K562 (cell line): ENCODE measurements around the gene DGLUCY. TPM values are rescaled to one million over a fixed set of nuclear protein-coding genes. Genes with fewer than 3 reads are reported as not detected.

ENCODE experiments used
- ATAC-seq: fragments of 200-7000 bp; cut with Tn5 transposase; 3 replicates; pipeline ENCODE4 v1.9.1; 2020; ENCODE audit warnings: moderate library complexity
- BruUV-seq: library from RNA; stranded (reverse); fragments of 400-500 nt; replicated peaks from 2 replicates; lab custom pipeline; 2021; lab: Mats Ljungman, UMichigan
- CTCF ChIA-PET: fragments of 300-600 bp; formaldehyde crosslinking; extraction: SDS; loops from one replicate; lab custom pipeline; 2021; ENCODE audit warnings: low intra/inter-chr PET ratio; lab: Yijun Ruan, JAX
- POLR2A ChIA-PET: fragments of 300-600, 350-650 bp; sonication (Branson Sonifier 250); formaldehyde crosslinking; extraction: SDS; loops from one replicate; lab custom pipeline; 2021; ENCODE audit warnings: antibody characterized with exemption, inconsistent platforms; lab: Yijun Ruan, JAX
- DNase-seq, 4 experiments: peaks; one replicate each; pipeline versions ENCODE4 v3.0.0 to v3.0.0-alpha.2; 2011 to 2018; ENCODE audit warnings: low spot score in 3 of 4, mixed read lengths in 3 of 4; ENCODE audit errors: extremely low read depth in 1 of 4
- FAIRE-seq: peaks from 2 replicates; lab custom pipeline; 2011; peaks lifted over from hg19 to GRCh38; lab: Jason Lieb, UNC
- H2AFZ ChIP-seq: 2 replicates; pipeline ENCODE4 v1.6.0; 2011; ENCODE audit warnings: low read depth, low read length, control low read depth, inconsistent platforms
- H3K27ac ChIP-seq: fragments of 200-600 bp; 3 replicates; pipeline ENCODE4 v1.8.0; 2011; ENCODE audit warnings: low read depth, mild to moderate bottlenecking, control low read depth, inconsistent platforms, low read length, moderate library complexity, mixed read lengths; ENCODE audit errors: extremely low read depth
- H3K27me3 ChIP-seq, 2 experiments: fragments of 300-600 bp in 1 of 2; 2 replicates in 1 of 2; 3 replicates in 1 of 2; pipeline versions ENCODE4 v1.6.0 to v1.8.0; 2011; ENCODE audit warnings: inconsistent platforms in 2 of 2, low read length in 2 of 2, mild to moderate bottlenecking in 1 of 2, mixed read lengths in 1 of 2, moderate library complexity in 1 of 2; ENCODE audit not compliant: control insufficient read depth in 2 of 2, insufficient read depth in 2 of 2
- H3K36me3 ChIP-seq: fragments of 300-600 bp; 3 replicates; pipeline ENCODE4 v1.8.0; 2011; ENCODE audit warnings: mild to moderate bottlenecking, low read length, inconsistent platforms; ENCODE audit not compliant: control insufficient read depth, insufficient read depth
- H3K4me1 ChIP-seq, 2 experiments: fragments of 200-600 bp in 1 of 2; replicated peaks in 1 of 2; 2 replicates in 1 of 2; 3 replicates in 1 of 2; pipeline versions ENCODE4 v1.5.1 to v1.8.0; 2011; ENCODE audit warnings: inconsistent platforms in 2 of 2, low read length in 2 of 2, mild to moderate bottlenecking in 1 of 2, mixed read lengths in 1 of 2, moderate library complexity in 1 of 2; ENCODE audit not compliant: control insufficient read depth in 2 of 2, insufficient read depth in 2 of 2
- H3K4me2 ChIP-seq: 2 replicates; pipeline ENCODE4 v1.6.1; 2011; ENCODE audit warnings: low read length, control low read depth, inconsistent platforms, mixed read lengths; ENCODE audit not compliant: insufficient read depth
- H3K4me3 ChIP-seq: fragments of 200-600 bp; sonication (generic), shearing (Covaris generic); 2 replicates; pipeline ENCODE4 v1.5.1; 2016; ENCODE audit warnings: control low read depth, inconsistent platforms
- H3K79me2 ChIP-seq: fragments of 200-600 bp; 3 replicates; pipeline ENCODE4 v1.8.0; 2011; ENCODE audit warnings: low read length, inconsistent platforms; ENCODE audit not compliant: control insufficient read depth, insufficient read depth
- H3K9ac ChIP-seq, 2 experiments: 2 replicates each; pipeline versions ENCODE4 v1.6.0 to v1.6.1; 2011; ENCODE audit warnings: low read depth in 2 of 2, low read length in 2 of 2, control low read depth in 1 of 2, inconsistent platforms in 1 of 2, mild to moderate bottlenecking in 1 of 2, mixed read lengths in 1 of 2; ENCODE audit not compliant: insufficient read depth in 1 of 2
- H3K9me1 ChIP-seq: one replicate; pipeline ENCODE4 v1.6.0; 2011; ENCODE audit warnings: inconsistent platforms, mild to moderate bottlenecking, low read length, moderate library complexity; ENCODE audit not compliant: control insufficient read depth, insufficient read depth
- H3K9me3 ChIP-seq: replicated peaks from 2 replicates; pipeline ENCODE4 v1.5.1; 2011; ENCODE audit warnings: low read depth, low read length, inconsistent platforms; ENCODE audit not compliant: control insufficient read depth, insufficient read depth
- H4K20me1 ChIP-seq: replicated peaks from 2 replicates; pipeline ENCODE4 v1.6.1; 2011; ENCODE audit warnings: low read length, inconsistent platforms, mixed read lengths; ENCODE audit not compliant: control insufficient read depth, insufficient read depth
- POLR2AphosphoS5 ChIP-seq: IDR thresholded peaks from 2 replicates; pipeline ENCODE4 v1.6.1; 2011; ENCODE audit warnings: mild to moderate bottlenecking, low read depth, low read length, moderate library complexity; ENCODE audit not compliant: control insufficient read depth, insufficient read depth
- PTBP1 ChIP-seq: fragments of 200-400 bp; formaldehyde crosslinking; IDR thresholded peaks from 2 replicates; pipeline ENCODE4 v1.6.1; 2017; ENCODE audit warnings: low read depth, low read length
- RBM25 ChIP-seq: fragments of 200-400 bp; formaldehyde crosslinking; IDR thresholded peaks from 2 replicates; pipeline ENCODE4 v1.6.1; 2018; ENCODE audit warnings: low read length, low read depth, moderate library complexity; ENCODE audit not compliant: severe bottlenecking
- ZNF121 ChIP-seq: sonication (generic); formaldehyde crosslinking; conservative IDR thresholded peaks from 2 replicates; pipeline ENCODE4 v1.8.0; 2022; ENCODE audit warnings: missing genetic modification reagents
- ZNF75A ChIP-seq: fragments of 450-650 bp; formaldehyde crosslinking; IDR thresholded peaks from 2 replicates; pipeline ENCODE4 v1.4.0; 2020; ENCODE audit warnings: mild to moderate bottlenecking
- WGBS: fragments of 100-300 bp; shearing (Covaris generic); methylation state at CpG from one replicate; pipeline ENCODE4 v1.1.6; 2016; ENCODE audit warnings: low coverage, mixed read lengths; ENCODE audit not compliant: insufficient coverage; ENCODE audit errors: missing lambda C conversion rate; 5-methylcytosine and 5-hydroxymethylcytosine counted together
- in situ Hi-C: fragments of 300-500 bp; cut with MboI; formaldehyde crosslinking; loops from 4 replicates; pipeline ENCODE4 v1.15.0; 2018; ENCODE audit warnings: inconsistent platforms, mixed read lengths
- intact Hi-C: fragments of 100-400 bp; cut with micrococcal nuclease; formaldehyde crosslinking; loops from 2 replicates; pipeline ENCODE4 v1.14.2; 2022
- polyA plus RNA-seq, 8 experiments: library from polyadenylated mRNA; depleted of rRNA in 4 of 8; stranded (reverse) in 5 of 8; unstranded in 3 of 8; fragments of >200 nt; fragmentation: Nextera tagmentation in 2 of 8; fragmentation: Illumina TruSeq in 1 of 8; extraction: Ambion mirVana in 2 of 8; extraction: Trizol in 1 of 8; gene quantifications; 2 replicates each; pipeline versions ENCODE4 v1.2.1 to v1.2.3, GENCODE V29; 2011 to 2014; ENCODE audit warnings: inconsistent platforms in 1 of 8, missing spikeins in 1 of 8
- total RNA-seq, 7 experiments: library from RNA; depleted of rRNA in 6 of 7; stranded (reverse); fragments of >200 nt in 6 of 7; fragmentation: Illumina TruSeq in 2 of 7; extraction: Trizol in 2 of 7; gene quantifications; 2 replicates each; pipeline versions ENCODE4 v1.2.1 to v1.2.3, GENCODE V29; 2011 to 2021; ENCODE audit warnings: low replicate concordance in 1 of 7
- TF ChIP-seq, protein P1 (sequence below): fragments of 450-650 bp; IDR thresholded peaks from 2 replicates; pipeline ENCODE4 v1.6.1; 2016; ENCODE audit warnings: low read depth, mild to moderate bottlenecking, moderate library complexity
- TF ChIP-seq, protein P2 (sequence below): fragments of 250-450 bp; sonication (Bioruptor Pico); IDR thresholded peaks from 2 replicates; pipeline ENCODE4 v1.8.0; 2021; ENCODE audit warnings: moderate library complexity, mild to moderate bottlenecking, inconsistent platforms

Gene DGLUCY
- total and polyA plus RNA-seq, 9 of the 15 experiments (the other 6 are each of a cell fraction or from before 2014, with no cell fraction given), result 9.9 to 28.4 (median 21.0) TPM

- FAIRE-seq (no peak), DNase-seq (no peak), ATAC-seq (no peak)
- POLR2A ChIA-PET, result interaction anchor here (0.6 kb wide), 1 partner anchor 1613 kb away, joined by 3 read pairs; no protein-coding TSS in a partner anchor
- intact Hi-C loops (no loop called here), in situ Hi-C loops (no loop called here)
- Histone ChIP-seq H3K9me3 (no peaks in the 10 kb centered on the region), H3K4me3 (no peak overlapping the region), H3K27me3 (no peaks in the 10 kb centered on the region), H2AFZ (no peak overlapping the region), H3K27ac (no peak overlapping the region), H3K79me2 (peaks cover 56% of the 10 kb centered on the region), H4K20me1 (no peaks in the 10 kb centered on the region), H3K4me2 (no peak overlapping the region), H3K36me3 (peaks cover 17% of the 10 kb centered on the region; the same call in 2 of the 3 replicates), H3K9me1 (no peaks in the 10 kb centered on the region), H3K9ac (no peak overlapping the region), H3K4me1 (peaks cover 14 to 24% of the 10 kb centered on the region in 2 experiments; a peak in 4 of 5 replicates)
- CTCF ChIA-PET, result no interaction called here
- TF ChIP-seq, protein P1, sequence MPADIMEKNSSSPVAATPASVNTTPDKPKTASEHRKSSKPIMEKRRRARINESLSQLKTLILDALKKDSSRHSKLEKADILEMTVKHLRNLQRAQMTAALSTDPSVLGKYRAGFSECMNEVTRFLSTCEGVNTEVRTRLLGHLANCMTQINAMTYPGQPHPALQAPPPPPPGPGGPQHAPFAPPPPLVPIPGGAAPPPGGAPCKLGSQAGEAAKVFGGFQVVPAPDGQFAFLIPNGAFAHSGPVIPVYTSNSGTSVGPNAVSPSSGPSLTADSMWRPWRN, result no peak
- TF ChIP-seq POLR2AphosphoS5, result no peak
- no peak for TF ChIP-seq ZNF75A (CRISPR knock-in tag)
- 89% methylated on average over 2 of the region's 5 CpGs for WGBS
- no TSS peak for BruUV-seq
Measured at GRCh38 chr14:91117960-91118359, 4.1 kb downstream of the DGLUCY start.

DNA sequence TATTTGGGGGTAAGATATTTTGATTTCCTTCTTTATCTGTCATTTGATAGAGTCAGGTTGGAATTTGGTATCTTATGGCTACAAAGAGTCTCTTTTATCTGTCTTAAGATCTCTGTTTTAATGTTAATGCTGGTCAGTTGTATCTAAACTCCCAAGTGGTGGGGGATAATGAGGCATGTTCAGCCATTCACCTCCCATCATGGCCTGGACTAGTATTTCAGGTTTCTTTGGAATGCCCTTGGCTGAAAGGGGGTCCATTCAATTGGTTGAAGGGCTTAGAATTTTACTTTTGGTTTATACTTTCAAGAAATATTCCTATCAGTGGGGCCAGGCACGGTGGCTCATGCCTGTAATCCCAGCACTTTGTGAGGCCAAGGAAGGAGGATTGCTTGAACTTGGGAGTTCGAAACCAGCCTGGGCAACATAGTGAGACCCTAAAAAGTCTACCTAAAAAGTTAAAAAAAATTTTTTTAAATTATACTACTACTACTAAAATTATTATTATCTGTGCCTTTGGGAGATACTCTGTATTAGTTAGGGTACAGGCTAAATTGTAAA lies 4.7 kb downstream of the DGLUCY start:
- intact Hi-C loops (no loop called here), in situ Hi-C loops (no loop called here)
- Histone ChIP-seq H3K9me3 (no peaks in the 10 kb centered on the region), H3K4me1 (peaks cover 13 to 18% of the 10 kb centered on the region in 2 experiments; a peak in 4 of 5 replicates), H3K9me1 (no peaks in the 10 kb centered on the region), H2AFZ (no peak overlapping the region), H3K4me3 (no peak overlapping the region), H3K9ac (no peak overlapping the region), H3K4me2 (no peak overlapping the region), H3K27ac (no peak overlapping the region), H3K36me3 (peaks cover 17% of the 10 kb centered on the region; the same call in 2 of the 3 replicates), H3K27me3 (no peaks in the 10 kb centered on the region), H3K79me2 (peaks cover 55% of the 10 kb centered on the region), H4K20me1 (no peaks in the 10 kb centered on the region)
- no TSS peak for BruUV-seq
- WGBS, result 81% methylated on average over 2 of the region's 2 CpGs
- DNase-seq (no peak), ATAC-seq (no peak), FAIRE-seq (no peak)
- CTCF ChIA-PET, result no interaction called here
- POLR2A ChIA-PET, result interaction anchor here (0.6 kb wide), 1 partner anchor 1614 kb away, joined by 3 read pairs; no protein-coding TSS in a partner anchor
- TF ChIP-seq ZNF75A (CRISPR knock-in tag) (no peak), RBM25 (peak; percentile 27), PTBP1 (no peak), ZNF121 (CRISPR knock-in tag) (peak; percentile 52; the same call in 1 of the 2 replicates)
- TF ChIP-seq, protein P2, sequence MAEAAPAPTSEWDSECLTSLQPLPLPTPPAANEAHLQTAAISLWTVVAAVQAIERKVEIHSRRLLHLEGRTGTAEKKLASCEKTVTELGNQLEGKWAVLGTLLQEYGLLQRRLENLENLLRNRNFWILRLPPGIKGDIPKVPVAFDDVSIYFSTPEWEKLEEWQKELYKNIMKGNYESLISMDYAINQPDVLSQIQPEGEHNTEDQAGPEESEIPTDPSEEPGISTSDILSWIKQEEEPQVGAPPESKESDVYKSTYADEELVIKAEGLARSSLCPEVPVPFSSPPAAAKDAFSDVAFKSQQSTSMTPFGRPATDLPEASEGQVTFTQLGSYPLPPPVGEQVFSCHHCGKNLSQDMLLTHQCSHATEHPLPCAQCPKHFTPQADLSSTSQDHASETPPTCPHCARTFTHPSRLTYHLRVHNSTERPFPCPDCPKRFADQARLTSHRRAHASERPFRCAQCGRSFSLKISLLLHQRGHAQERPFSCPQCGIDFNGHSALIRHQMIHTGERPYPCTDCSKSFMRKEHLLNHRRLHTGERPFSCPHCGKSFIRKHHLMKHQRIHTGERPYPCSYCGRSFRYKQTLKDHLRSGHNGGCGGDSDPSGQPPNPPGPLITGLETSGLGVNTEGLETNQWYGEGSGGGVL, result no peak
